Caco-2 (cell line): Measurements from ENCODE around the gene EHD4. TPM values are rescaled to one million over a fixed set of nuclear protein-coding genes. Genes with fewer than 3 reads are reported as not detected.

Source experiments
- BruUV-seq: library from RNA; stranded (reverse); fragments of 400-500 nt; replicated peaks from 2 replicates; lab custom pipeline; 2021; lab: Mats Ljungman, UMichigan
- CTCF ChIA-PET: fragments of 300-600 bp; sonication (Branson Sonifier 250); formaldehyde crosslinking; loops from one replicate; lab custom pipeline; 2022; ENCODE audit warnings: antibody characterized with exemption; lab: Charles Lee
- POLR2A ChIA-PET: fragments of 300-600 bp; sonication (Branson Sonifier 250); formaldehyde crosslinking; loops from one replicate; lab custom pipeline; 2022; ENCODE audit warnings: antibody characterized with exemption; lab: Charles Lee
- DNase-seq, 2 experiments: peaks; one replicate each; pipeline versions ENCODE4 v3.0.0 to v3.0.0-alpha.2; 2020 to 2022
- H3K27me3 ChIP-seq: replicated peaks from 2 replicates; pipeline ENCODE4 v1.6.0; 2011; ENCODE audit warnings: low read length; ENCODE audit not compliant: control insufficient read depth, insufficient read depth
- H3K36me3 ChIP-seq: 2 replicates; pipeline ENCODE4 v1.5.1; 2011; ENCODE audit warnings: low read length; ENCODE audit not compliant: control insufficient read depth, insufficient read depth
- H3K4me1 ChIP-seq: fragments of 250-450 bp; sonication (Bioruptor Pico); 2 replicates; pipeline ENCODE4 v1.5.1; 2020; ENCODE audit warnings: mild to moderate bottlenecking
- H3K4me3 ChIP-seq: 2 replicates; pipeline ENCODE4 v1.5.1; 2011; ENCODE audit warnings: low read depth, mild to moderate bottlenecking, control low read depth, low read length
- H3K9me3 ChIP-seq: fragments of 250-450 bp; sonication (Bioruptor Pico); 2 replicates; pipeline ENCODE4 v1.5.1; 2020; ENCODE audit warnings: mild to moderate bottlenecking, moderate library complexity
- H3K27ac Mint-ChIP-seq: one replicate; pipeline ENCODE4 v1.8.0; 2022; ENCODE audit warnings: mixed read lengths; ENCODE audit not compliant: unreplicated experiment
- H3K27me3 Mint-ChIP-seq: one replicate; pipeline ENCODE4 v1.8.0; 2022; ENCODE audit warnings: mixed read lengths; ENCODE audit not compliant: insufficient read depth, unreplicated experiment
- H3K36me3 Mint-ChIP-seq: one replicate; pipeline ENCODE4 v1.8.0; 2022; ENCODE audit warnings: mild to moderate bottlenecking, mixed read lengths; ENCODE audit not compliant: insufficient read depth, unreplicated experiment
- H3K4me1 Mint-ChIP-seq: one replicate; pipeline ENCODE4 v1.8.0; 2022; ENCODE audit warnings: low read depth, mixed read lengths; ENCODE audit not compliant: unreplicated experiment
- H3K4me3 Mint-ChIP-seq: one replicate; pipeline ENCODE4 v1.8.0; 2022; ENCODE audit warnings: mild to moderate bottlenecking, moderate library complexity, mixed read lengths; ENCODE audit not compliant: unreplicated experiment
- H3K9me3 Mint-ChIP-seq: one replicate; pipeline ENCODE4 v1.8.0; 2022; ENCODE audit warnings: mixed read lengths; ENCODE audit not compliant: unreplicated experiment
- CTCF ChIP-seq, 2 experiments: fragments of 200-600 bp in 1 of 2; IDR thresholded peaks; 1 replicate in 1 of 2; 2 replicates in 1 of 2; pipeline versions ENCODE4 v1.5.1 to v1.8.0; 2011 to 2022; ENCODE audit warnings: antibody characterized with exemption in 1 of 2, control low read depth in 1 of 2, inconsistent platforms in 1 of 2, low read depth in 1 of 2, low read length in 1 of 2, mild to moderate bottlenecking in 1 of 2, moderate library complexity in 1 of 2; ENCODE audit not compliant: insufficient read depth in 1 of 2, severe bottlenecking in 1 of 2, unreplicated experiment in 1 of 2
- intact Hi-C: fragments of 100-400 bp; cut with micrococcal nuclease; formaldehyde crosslinking; loops from one replicate; pipeline ENCODE4 v1.10.0; 2022; ENCODE audit not compliant: unreplicated experiment
- total RNA-seq: library from RNA; stranded (reverse); gene quantifications from 2 replicates; pipeline ENCODE4 v1.2.3, GENCODE V29; 2022

Gene EHD4
- total RNA-seq, 1 experiment from 2014 or later, result 31.6 TPM

GRCh38 chr15:41961595-41962202 lies 10.7 kb downstream of the EHD4 start:
- no peak for DNase-seq
- peaks cover 46% of the 10 kb centered on the region for H3K4me1 ChIP-seq
- CTCF ChIA-PET, result no interaction called here
- no peaks in the 10 kb centered on the region for H3K9me3 ChIP-seq
- no peaks in the 10 kb centered on the region for H3K36me3 ChIP-seq
- peak overlapping the region; percentile 55 for H3K4me3 Mint-ChIP-seq
- H3K27me3 ChIP-seq, result no peaks in the 10 kb centered on the region
- H3K36me3 Mint-ChIP-seq, result peaks cover 53% of the 10 kb centered on the region
- no peaks in the 10 kb centered on the region for H3K27me3 Mint-ChIP-seq
- H3K4me1 Mint-ChIP-seq, result peaks cover 39% of the 10 kb centered on the region
- H3K9me3 Mint-ChIP-seq, result no peaks in the 10 kb centered on the region
- no peak overlapping the region for H3K4me3 ChIP-seq
- TF ChIP-seq CTCF (IDR thresholded peaks at IDR 0.05; ENCODE audit: insufficient read depth in 1 of 2, low read depth in 1 of 2, low read length in 1 of 2, severe bottlenecking in 1 of 2, unreplicated experiment in 1 of 2), result no peak
- POLR2A ChIA-PET, result interaction anchor here (0.6 to 2.6 kb wide), 2 partner anchors 11 to 768 kb away, joined by 11 to 15 read pairs; partner anchors contain the start of gene EHD4
- TSS peak; percentile 88 for BruUV-seq
- peak overlapping the region; percentile 85 for H3K27ac Mint-ChIP-seq
- intact Hi-C loops, result loop anchor here (1.0 kb wide), 1 partner anchor 8 kb away; no protein-coding TSS in a partner anchor

GRCh38 chr15:41961001-41961518 lies 11.3 kb downstream of the EHD4 start:
- no peaks in the 10 kb centered on the region for H3K27me3 ChIP-seq
- DNase-seq, result peak in 1 of 2 experiments; percentile 44
- no peaks in the 10 kb centered on the region for H3K9me3 Mint-ChIP-seq
- H3K36me3 ChIP-seq, result no peaks in the 10 kb centered on the region
- H3K27me3 Mint-ChIP-seq, result no peaks in the 10 kb centered on the region
- no peak overlapping the region for H3K4me3 ChIP-seq
- peak overlapping the region; percentile 55 for H3K4me3 Mint-ChIP-seq
- intact Hi-C loops, result loop anchor here (1.0 kb wide), 1 partner anchor 8 kb away; no protein-coding TSS in a partner anchor
- TF ChIP-seq CTCF (IDR thresholded peaks at IDR 0.05; ENCODE audit: insufficient read depth in 1 of 2, low read depth in 1 of 2, low read length in 1 of 2, severe bottlenecking in 1 of 2, unreplicated experiment in 1 of 2), result no peak
- peak overlapping the region; percentile 85 for H3K27ac Mint-ChIP-seq
- ChIA-PET POLR2A (interaction anchor here (0.6 to 2.6 kb wide), 2 partner anchors 11 to 767 kb away, joined by 11 to 15 read pairs; partner anchors contain the start of gene EHD4), CTCF (no interaction called here)
- H3K9me3 ChIP-seq, result no peaks in the 10 kb centered on the region
- peaks cover 33% of the 10 kb centered on the region for H3K4me1 Mint-ChIP-seq
- peaks cover 44% of the 10 kb centered on the region for H3K4me1 ChIP-seq
- no TSS peak for BruUV-seq
- peaks cover 49% of the 10 kb centered on the region for H3K36me3 Mint-ChIP-seq

- H3K27ac Mint-ChIP-seq, result peak overlapping the region; percentile 75
- H3K4me3 ChIP-seq, result no peak overlapping the region
- no peaks in the 10 kb centered on the region for H3K9me3 ChIP-seq
- H3K4me3 Mint-ChIP-seq, result no peak overlapping the region
- ChIA-PET CTCF (no interaction called here), POLR2A (no interaction called here)
- intact Hi-C loops, result no loop called here
- H3K36me3 Mint-ChIP-seq, result peaks cover 58% of the 10 kb centered on the region
- no peaks in the 10 kb centered on the region for H3K36me3 ChIP-seq
- peaks cover 40% of the 10 kb centered on the region for H3K4me1 ChIP-seq
- no peaks in the 10 kb centered on the region for H3K27me3 Mint-ChIP-seq
- peaks cover 28% of the 10 kb centered on the region for H3K4me1 Mint-ChIP-seq
- no peaks in the 10 kb centered on the region for H3K27me3 ChIP-seq
- no peak for TF ChIP-seq CTCF (IDR thresholded peaks at IDR 0.05; ENCODE audit: insufficient read depth in 1 of 2, low read depth in 1 of 2, low read length in 1 of 2, severe bottlenecking in 1 of 2, unreplicated experiment in 1 of 2)
- no peaks in the 10 kb centered on the region for H3K9me3 Mint-ChIP-seq
- BruUV-seq, result no TSS peak
- no peak for DNase-seq
These were observed 14.3 kb downstream of the EHD4 start for GRCh38 chr15:41958002-41958420.
